CD4-positive, alpha-beta T cell (primary cell): ENCODE measurements around the gene DYNLL1. TPM values are rescaled to one million over a fixed set of nuclear protein-coding genes. Genes with fewer than 3 reads are reported as not detected.

ENCODE experiments used
- ATAC-seq: fragments of 200-7000 bp; cut with Tn5 transposase; one replicate; pipeline ENCODE4 v1.10.0; 2022; ENCODE audit warnings: mild to moderate bottlenecking; ENCODE audit not compliant: poor library complexity
- CTCF ChIA-PET: fragments of 350-600 bp; sonication (Branson Sonifier 250); formaldehyde crosslinking; loops from one replicate; lab custom pipeline; 2021; ENCODE audit warnings: antibody characterized with exemption, inconsistent platforms; lab: Charles Lee
- POLR2A ChIA-PET: fragments of 350-600 bp; sonication (Branson Sonifier 250); formaldehyde crosslinking; loops from one replicate; lab custom pipeline; 2021; ENCODE audit warnings: antibody characterized with exemption, inconsistent platforms; lab: Charles Lee
- DNase-seq, 14 experiments: peaks; one replicate each; pipeline ENCODE4 v3.0.0-alpha.2; 2013 to 2020; ENCODE audit warnings: mixed read lengths in 2 of 14
- H3K27ac ChIP-seq, 2 donors: one replicate each; pipeline versions ENCODE4 v1.5.1 to v1.7.0; 2013; ENCODE audit warnings: low read length in 2 of 2, low read depth in 1 of 2, mild to moderate bottlenecking in 1 of 2
- H3K27me3 ChIP-seq, 2 experiments: 1 replicate in 1 of 2; 2 replicates in 1 of 2; pipeline versions ENCODE4 v1.6.1 to v1.7.0; 2013; ENCODE audit warnings: low read length in 2 of 2, control low read depth in 1 of 2, mild to moderate bottlenecking in 1 of 2, moderate library complexity in 1 of 2; ENCODE audit not compliant: insufficient read depth in 2 of 2, control insufficient read depth in 1 of 2
- H3K36me3 ChIP-seq: one replicate; pipeline ENCODE4 v1.6.1; 2013; ENCODE audit warnings: low read length, control low read depth; ENCODE audit not compliant: insufficient read depth
- H3K4me1 ChIP-seq: one replicate; pipeline ENCODE4 v1.6.1; 2013; ENCODE audit warnings: low read length, control low read depth; ENCODE audit not compliant: insufficient read depth
- H3K4me3 ChIP-seq: one replicate; pipeline ENCODE4 v1.5.1; 2013; ENCODE audit warnings: mild to moderate bottlenecking, low read length, moderate library complexity
- H3K9me3 ChIP-seq, 2 experiments: 1 replicate in 1 of 2; 2 replicates in 1 of 2; pipeline versions ENCODE4 v1.6.1 to v1.7.0; 2013; ENCODE audit warnings: low read length in 2 of 2, mild to moderate bottlenecking in 2 of 2, control low read depth in 1 of 2, moderate library complexity in 1 of 2; ENCODE audit not compliant: control insufficient read depth in 1 of 2, insufficient read depth in 1 of 2
- H3K27ac Mint-ChIP-seq: one replicate; pipeline ENCODE4 v1.8.0; 2020; ENCODE audit warnings: mixed read lengths
- H3K27me3 Mint-ChIP-seq: one replicate; pipeline ENCODE4 v1.8.0; 2021; ENCODE audit warnings: mixed read lengths
- H3K36me3 Mint-ChIP-seq: one replicate; pipeline ENCODE4 v1.8.0; 2021; ENCODE audit warnings: low read depth, mixed read lengths
- H3K4me1 Mint-ChIP-seq: one replicate; pipeline ENCODE4 v1.8.0; 2021; ENCODE audit warnings: low read depth, mixed read lengths
- H3K4me3 Mint-ChIP-seq: one replicate; pipeline ENCODE4 v1.8.0; 2020; ENCODE audit warnings: mild to moderate bottlenecking, mixed read lengths
- H3K9me3 Mint-ChIP-seq: one replicate; pipeline ENCODE4 v1.8.0; 2020; ENCODE audit warnings: mixed read lengths
- CTCF ChIP-seq: fragments of 200-600 bp; IDR thresholded peaks from one replicate; pipeline ENCODE4 v1.8.0; 2022; ENCODE audit warnings: antibody characterized with exemption, mild to moderate bottlenecking
- intact Hi-C, 2 experiments: fragments of 100-400 bp; cut with DNase I in 1 of 2; cut with micrococcal nuclease in 1 of 2; formaldehyde crosslinking; loops; one replicate each; pipeline versions ENCODE4 v1.15.1 to v1.9.0; 2023 to 2025; cut with DNase I, micrococcal nuclease
- total RNA-seq, 174 experiments: library from RNA in 2 of 174; stranded (reverse) in 2 of 174; gene quantifications; one replicate each; pipeline ENCODE4 v1.2.3 and lab custom pipeline; 2021 to 2026

The DYNLL1 gene
- total RNA-seq, 2 experiments from 2014 or later, result 23.6 to 24.5 TPM

- H3K9me3 ChIP-seq, result no peaks in the 10 kb centered on the region
- Mint-ChIP-seq H3K27ac (no peak overlapping the region), H3K27me3 (no peaks in the 10 kb centered on the region), H3K4me3 (no peak overlapping the region), H3K9me3 (no peaks in the 10 kb centered on the region), H3K4me1 (peaks cover 4% of the 10 kb centered on the region), H3K36me3 (peaks cover 74% of the 10 kb centered on the region)
- no peak overlapping the region for H3K27ac ChIP-seq
- ChIA-PET POLR2A (interaction anchor here (0.8 to 1.7 kb wide), 2 partner anchors 12 to 20 kb away, joined by 3 to 6 read pairs; no protein-coding TSS in a partner anchor), CTCF (interaction anchor here (0.6 to 3.9 kb wide), 4 partner anchors 8 to 78 kb away, joined by 3 to 10 read pairs (median 4); partner anchors contain the start of gene SRSF9)
- intact Hi-C loops, result no loop called here
- peak; percentile 14 for TF ChIP-seq CTCF
- DNase-seq (peak in 1 of 14 experiments; percentile 18), ATAC-seq (no peak)
- H3K4me3 ChIP-seq, result no peak overlapping the region
- peaks cover 3% of the 10 kb centered on the region for H3K4me1 ChIP-seq
- H3K27me3 ChIP-seq, result no peaks in the 10 kb centered on the region
- H3K36me3 ChIP-seq, result peaks cover 77% of the 10 kb centered on the region
Observed at GRCh38 chr12:120457133-120457532, 38.8 kb upstream of the DYNLL1 start.

- Mint-ChIP-seq H3K36me3 (peaks cover 93% of the 10 kb centered on the region), H3K4me3 (no peak overlapping the region), H3K9me3 (no peaks in the 10 kb centered on the region), H3K27me3 (no peaks in the 10 kb centered on the region), H3K4me1 (peaks cover under 1% of the 10 kb centered on the region), H3K27ac (no peak overlapping the region)
- no peaks in the 10 kb centered on the region for H3K27me3 ChIP-seq
- no peaks in the 10 kb centered on the region for H3K4me1 ChIP-seq
- no peak for TF ChIP-seq CTCF
- DNase-seq (no peak), ATAC-seq (no peak)
- H3K9me3 ChIP-seq, result no peaks in the 10 kb centered on the region
- H3K27ac ChIP-seq, result no peak overlapping the region
- intact Hi-C loops, result loop anchor here in 1 of 2 experiments (10.0 kb wide), 2 partner anchors 255 to 265 kb away; partner anchors contain the start of genes GCN1 and UNC119B
- H3K4me3 ChIP-seq, result no peak overlapping the region
- peaks cover 87% of the 10 kb centered on the region for H3K36me3 ChIP-seq
- ChIA-PET POLR2A (no interaction called here), CTCF (no interaction called here)
Observed at GRCh38 chr12:120460157-120460556, 35.8 kb upstream of the DYNLL1 start.

GRCh38 chr12:120462099-120462640, 33.7 kb upstream of the DYNLL1 start:
- Mint-ChIP-seq H3K27ac (no peak overlapping the region), H3K4me1 (peaks cover 20% of the 10 kb centered on the region)
- intact Hi-C loops, result loop anchor here in 1 of 2 experiments (10.0 kb wide), 2 partner anchors 253 to 267 kb away; partner anchors contain the start of genes GCN1 and UNC119B

More at GRCh38 chr12:120462099-120462640, 33.7 kb upstream of the DYNLL1 start:
- Histone ChIP-seq H3K36me3 (peaks cover 91% of the 10 kb centered on the region), H3K4me3 (no peak overlapping the region), H3K4me1 (peaks cover 13% of the 10 kb centered on the region), H3K9me3 (no peaks in the 10 kb centered on the region), H3K27ac (no peak overlapping the region), H3K27me3 (no peaks in the 10 kb centered on the region)
- ATAC-seq (no peak), DNase-seq (no peak)
- Mint-ChIP-seq H3K9me3 (no peaks in the 10 kb centered on the region), H3K4me3 (no peak overlapping the region), H3K36me3 (peaks cover 97% of the 10 kb centered on the region), H3K27me3 (no peaks in the 10 kb centered on the region)
- CTCF ChIA-PET, result no interaction called here
- POLR2A ChIA-PET, result no interaction called here
- TF ChIP-seq CTCF, result no peak
